HG03469 (cell line): ENCODE data around the gene ELFN2.
"Not testable (repeated sequence)": the region's sequence is repeated elsewhere in the genome, so short reads cannot be mapped to it uniquely, and the experiment has no call there.

ENCODE experiments used
- ATAC-seq: cut with Tn5 transposase; IDR thresholded peaks from one replicate; pipeline ENCODE4 v1.9.1; 2021; ENCODE audit warnings: mild to moderate bottlenecking, moderate library complexity, moderate number of reproducible peaks; ENCODE audit not compliant: unreplicated experiment

Gene ELFN2, protein sequence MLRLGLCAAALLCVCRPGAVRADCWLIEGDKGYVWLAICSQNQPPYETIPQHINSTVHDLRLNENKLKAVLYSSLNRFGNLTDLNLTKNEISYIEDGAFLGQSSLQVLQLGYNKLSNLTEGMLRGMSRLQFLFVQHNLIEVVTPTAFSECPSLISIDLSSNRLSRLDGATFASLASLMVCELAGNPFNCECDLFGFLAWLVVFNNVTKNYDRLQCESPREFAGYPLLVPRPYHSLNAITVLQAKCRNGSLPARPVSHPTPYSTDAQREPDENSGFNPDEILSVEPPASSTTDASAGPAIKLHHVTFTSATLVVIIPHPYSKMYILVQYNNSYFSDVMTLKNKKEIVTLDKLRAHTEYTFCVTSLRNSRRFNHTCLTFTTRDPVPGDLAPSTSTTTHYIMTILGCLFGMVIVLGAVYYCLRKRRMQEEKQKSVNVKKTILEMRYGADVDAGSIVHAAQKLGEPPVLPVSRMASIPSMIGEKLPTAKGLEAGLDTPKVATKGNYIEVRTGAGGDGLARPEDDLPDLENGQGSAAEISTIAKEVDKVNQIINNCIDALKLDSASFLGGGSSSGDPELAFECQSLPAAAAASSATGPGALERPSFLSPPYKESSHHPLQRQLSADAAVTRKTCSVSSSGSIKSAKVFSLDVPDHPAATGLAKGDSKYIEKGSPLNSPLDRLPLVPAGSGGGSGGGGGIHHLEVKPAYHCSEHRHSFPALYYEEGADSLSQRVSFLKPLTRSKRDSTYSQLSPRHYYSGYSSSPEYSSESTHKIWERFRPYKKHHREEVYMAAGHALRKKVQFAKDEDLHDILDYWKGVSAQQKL

DNA sequence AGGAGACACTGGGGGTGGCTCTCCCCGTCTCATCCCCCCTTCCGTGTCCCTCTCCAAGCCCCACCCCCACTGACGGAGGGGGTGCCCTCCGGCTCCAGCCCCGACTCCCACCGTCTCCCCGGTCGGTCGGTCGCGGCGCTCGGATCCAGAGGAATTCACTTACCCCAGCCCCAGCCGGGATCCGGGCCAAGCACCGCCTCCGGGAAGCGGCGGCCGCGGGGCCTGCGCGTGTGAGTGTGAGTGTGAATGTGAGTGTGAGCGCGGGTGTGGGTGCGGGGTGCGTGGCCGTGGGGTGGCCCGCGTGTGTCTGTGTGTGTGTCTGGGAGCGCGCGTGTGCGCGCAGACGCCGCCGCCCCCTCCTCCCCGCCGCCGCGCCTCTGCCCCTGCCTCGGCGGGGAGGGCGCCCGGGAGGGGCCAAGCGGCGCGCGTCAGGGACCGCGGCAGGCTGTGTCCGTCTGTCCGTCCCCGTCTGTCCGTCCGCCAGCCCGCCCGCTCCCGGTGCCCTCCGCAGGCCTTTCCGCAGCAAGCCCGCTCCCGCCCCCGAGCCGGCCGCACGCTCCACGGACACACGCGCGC, at the start of gene ELFN2:
ELFN2 (minus strand) TSS at position 345 of the 576 bp plus-strand sequence. CDS start 51,945 bp downstream, outside the sequence.
- no peak for ATAC-seq

DNA sequence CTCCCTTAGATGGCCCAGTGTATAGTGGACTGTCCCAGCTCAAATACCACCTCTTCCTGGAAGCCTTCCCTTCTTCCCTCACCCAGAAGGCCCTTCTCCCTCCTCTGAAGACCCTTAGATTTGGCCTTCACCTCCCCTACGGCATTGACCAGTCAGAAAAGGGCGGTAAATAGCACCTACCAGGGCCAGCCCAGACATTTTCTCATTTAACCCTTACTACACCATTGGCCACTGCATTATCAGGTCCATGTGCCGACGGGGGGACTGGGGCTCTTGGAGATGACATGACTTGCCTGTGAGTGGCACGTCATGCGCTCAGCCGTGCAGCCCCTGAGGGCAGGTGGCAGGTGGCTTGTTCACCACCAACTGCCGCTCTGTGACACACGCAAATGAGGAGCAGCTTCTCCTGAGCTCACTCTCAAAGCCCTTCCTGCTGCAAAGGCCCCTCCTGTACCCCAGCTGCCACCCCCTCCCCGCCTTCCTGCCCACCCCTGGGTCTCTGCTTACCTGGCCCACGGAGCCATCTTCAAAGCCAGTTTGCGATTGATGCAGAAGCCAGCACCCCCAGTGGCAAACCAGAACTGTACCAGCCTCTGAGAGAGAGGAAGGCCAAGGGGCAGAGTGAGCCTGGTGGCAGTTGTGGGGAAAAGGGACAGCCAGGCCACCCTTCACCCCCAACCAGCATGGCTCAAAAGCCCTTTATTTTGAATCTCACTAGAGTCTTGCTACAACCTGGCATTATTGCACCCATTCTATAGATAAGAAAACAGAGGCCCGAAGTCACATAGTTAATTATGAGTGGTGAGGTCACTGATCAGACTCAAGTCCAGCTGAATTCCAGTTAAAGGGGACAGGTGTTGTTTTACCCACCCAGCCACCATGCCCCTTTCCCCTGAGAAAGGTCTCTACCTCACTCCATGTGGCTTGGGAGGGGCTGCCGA, 49.4 kb upstream of the ELFN2 start:
- ATAC-seq: no peak

DNA sequence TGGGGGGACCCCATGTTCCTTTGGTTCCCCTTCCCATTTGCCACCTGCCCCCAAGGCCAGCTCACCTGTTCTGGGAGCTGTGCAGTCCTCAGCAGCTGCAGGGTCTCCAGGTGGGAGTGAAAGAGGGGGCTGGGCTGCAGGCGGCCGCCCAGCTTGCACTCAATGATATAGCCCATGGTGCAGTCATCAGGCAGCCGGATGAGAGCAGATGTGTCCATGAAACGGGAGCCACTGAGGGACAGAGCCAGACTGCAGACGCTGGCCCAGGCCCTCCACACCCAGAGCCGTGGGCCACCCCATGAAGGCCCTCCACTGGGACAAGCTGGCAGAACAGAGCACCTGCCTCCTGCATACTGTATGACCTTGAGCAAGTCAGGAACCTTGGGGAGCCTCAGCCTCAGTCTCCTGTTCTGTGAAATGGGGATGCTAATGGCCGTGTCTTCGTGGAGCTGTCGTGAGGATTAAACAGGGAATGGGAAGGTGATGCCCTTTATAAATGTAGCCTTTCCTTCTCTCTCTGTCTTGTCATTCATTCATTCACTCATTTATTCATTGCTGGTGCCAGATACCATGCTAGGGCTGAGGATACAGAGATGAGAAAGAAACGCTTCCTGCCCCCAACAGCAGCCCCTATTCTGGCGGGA, 47.3 kb upstream of the ELFN2 start:
- no peak for ATAC-seq

DNA sequence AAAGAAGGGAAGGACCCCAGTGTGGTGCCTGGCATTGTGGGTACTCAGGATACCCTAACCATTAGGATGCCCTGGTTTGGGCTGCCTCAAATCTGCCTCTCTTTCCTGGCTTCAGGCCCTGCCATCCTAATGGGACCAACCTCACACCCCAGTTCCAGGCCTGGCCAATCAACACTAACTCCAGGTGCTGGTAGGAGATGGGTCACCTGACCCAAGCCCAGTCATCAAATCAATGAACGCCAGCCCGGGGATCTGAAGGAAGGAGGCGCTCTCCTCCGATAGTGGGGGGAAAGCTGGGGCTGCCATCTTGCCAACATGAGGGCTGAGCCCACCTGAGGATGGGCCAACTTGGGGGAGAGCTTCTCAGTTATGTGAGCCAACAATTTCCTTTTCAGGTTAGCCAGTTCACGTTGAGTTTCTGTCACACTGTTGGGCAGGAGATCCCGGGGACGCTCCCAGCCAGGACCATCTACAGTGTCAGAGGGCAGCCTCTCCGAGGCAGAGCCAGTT, 46.2 kb upstream of the ELFN2 start:
- ATAC-seq: no peak

DNA sequence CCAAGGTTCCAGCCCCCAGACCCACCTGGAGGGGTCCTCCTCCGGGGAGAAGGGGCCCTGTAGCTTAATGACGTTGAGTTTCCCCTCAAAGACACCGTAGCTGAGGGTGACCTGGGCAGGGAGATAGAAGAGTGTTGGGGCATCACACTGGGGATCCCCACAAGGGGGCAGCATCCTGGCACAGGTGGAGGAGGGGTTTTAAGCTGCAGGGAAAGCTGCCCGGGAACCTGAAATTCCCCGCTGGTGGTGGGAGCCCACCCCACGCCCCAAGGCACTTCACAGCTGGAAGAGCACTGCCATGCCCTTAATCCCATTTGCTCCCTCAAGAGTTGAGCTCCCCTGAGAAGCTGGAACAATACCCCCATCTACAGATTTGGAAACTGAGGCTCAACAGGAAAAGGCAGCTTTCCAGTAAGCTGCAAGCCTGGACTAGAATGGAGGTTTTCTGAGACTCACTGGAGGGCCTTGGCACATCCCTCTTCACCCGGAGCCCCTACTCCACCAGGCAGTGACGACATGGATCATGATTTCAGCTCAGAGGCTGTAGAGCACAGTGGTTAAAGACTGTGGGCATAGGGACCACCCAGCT, 45.2 kb upstream of the ELFN2 start:
- ATAC-seq: no peak

DNA sequence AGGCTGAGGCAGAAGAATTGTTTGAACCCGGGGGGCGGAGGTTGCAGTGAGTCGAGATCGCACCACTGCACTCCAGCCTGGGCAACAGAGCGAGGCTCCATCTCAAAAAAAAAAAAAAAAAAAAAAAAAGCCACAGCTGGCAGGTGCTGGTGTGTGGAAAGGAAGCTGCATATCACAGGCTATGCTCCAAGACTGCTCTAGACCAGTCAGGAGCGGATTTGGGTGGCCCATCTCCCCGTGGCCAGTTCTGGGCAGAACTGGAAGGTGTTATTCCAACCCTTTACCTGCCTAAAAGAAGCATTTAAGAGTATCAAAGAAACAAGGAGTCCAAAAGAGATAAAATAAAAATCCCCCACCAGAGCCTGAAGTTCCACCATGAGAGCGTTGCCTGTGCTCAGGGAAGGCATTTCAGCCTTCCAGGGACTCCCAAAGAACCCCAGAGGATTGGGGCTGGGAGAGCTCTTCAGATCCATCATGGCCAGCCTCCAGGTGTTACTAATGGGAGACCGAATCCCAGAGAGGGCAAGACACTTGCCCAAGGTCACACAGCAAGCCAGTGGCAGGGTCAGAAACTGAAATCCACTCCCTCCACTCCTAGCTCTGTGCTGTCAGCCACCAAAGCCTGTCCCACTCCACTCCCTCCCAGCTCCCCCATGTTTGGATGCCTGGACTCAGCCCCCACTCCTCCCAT, 44.6 kb upstream of the ELFN2 start:
- ATAC-seq: no peak

DNA sequence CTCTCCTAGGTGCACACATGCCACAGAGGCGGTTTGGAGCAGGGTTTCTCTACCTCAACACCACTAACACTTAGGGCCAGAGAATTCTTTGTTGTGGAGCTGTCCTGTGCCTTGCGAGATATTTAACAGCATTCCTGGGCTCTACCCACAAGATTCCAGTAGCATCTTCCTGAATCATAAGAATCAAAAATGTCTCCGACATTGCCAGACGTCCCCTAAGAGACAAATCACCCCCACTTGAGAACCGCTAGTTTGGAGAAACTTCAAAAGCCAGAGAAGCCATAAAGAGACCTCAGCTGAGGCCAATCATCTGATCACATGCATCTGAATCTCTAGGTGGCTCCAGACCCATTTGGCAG, 42.8 kb upstream of the ELFN2 start:
- no peak for ATAC-seq

DNA sequence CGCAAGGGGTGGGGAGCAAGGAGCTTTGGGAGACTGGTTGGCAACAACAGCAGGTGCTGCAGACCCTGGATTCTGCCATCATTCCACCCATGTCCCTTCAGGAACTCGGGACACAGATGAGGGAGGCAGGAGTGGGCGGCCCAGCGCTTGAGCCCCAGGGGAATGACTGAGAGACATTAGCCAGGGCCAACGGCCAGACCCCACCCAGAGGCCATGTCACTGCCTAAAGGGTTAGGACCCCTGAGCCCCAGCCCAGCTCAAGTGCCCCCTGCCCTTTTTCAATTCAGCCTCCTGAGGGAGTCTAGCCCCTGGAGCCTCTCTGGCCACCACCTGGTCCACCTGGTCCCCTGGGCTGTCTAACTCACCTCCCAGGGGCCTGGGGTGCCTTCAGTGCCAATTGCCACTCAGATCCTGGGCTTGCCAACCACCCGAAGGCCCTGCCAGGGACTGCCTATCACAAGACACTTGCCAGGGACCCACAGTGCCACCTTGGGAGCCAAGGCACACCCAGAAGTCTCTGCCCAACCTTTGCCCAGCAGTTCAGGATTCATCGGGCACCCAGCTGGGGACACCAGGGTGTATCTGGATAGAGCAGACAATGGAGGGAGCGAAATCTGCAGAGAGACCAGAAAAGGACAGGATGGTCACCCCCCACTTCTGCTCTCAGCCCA, 42.3 kb upstream of the ELFN2 start:
- ATAC-seq: no peak

DNA sequence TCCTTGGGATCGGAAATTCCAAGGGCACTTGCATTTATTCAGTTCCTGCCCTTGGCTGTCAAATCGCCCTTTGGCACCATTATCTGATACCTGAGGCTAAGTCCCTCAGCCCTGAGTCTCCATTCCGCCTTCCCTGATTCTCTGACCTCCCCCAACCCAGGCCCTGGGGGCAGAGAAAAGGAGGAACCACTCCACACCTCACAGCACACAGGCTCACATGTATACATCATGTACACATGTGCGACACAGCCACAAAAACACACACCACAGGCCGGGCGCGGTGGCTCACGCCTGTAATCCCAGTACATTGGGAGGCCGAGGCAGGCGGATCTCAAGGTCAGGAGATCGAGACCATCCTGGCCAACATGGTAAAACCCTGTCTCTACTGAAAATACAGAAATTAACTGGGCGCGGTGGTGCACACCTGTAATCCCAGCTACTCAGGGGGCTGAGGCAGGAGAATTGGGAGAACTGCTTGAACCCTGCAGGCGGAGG, 41.0 kb upstream of the ELFN2 start:
- not testable (repeated sequence) for ATAC-seq

DNA sequence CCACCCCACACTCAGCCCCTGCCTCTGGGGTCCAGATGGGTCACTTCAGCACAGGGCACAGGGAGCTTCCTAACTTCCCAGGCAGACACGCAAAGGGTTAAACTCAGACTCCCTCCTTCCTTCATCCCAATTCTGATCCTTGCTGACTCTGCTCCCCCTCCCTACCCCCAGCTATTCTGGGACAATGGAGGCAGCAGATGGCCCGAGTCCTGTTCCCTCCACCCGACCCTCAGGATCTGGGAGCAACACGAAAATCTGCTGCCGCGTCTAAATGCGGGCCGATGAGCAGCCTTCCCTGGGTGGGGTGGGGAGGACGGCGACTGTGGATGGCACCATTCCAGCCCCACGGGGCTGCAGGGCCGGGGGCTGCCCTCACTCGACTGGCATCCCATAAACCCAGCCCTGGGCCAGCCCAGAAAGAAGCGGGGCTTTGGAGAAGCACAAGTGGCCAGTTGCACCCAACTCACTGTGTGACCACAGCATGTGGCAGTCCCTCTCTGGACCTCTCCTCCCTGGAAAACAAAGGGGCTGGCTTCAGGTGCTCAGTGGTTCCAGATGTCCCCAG, 40.2 kb upstream of the ELFN2 start:
- ATAC-seq: no peak

DNA sequence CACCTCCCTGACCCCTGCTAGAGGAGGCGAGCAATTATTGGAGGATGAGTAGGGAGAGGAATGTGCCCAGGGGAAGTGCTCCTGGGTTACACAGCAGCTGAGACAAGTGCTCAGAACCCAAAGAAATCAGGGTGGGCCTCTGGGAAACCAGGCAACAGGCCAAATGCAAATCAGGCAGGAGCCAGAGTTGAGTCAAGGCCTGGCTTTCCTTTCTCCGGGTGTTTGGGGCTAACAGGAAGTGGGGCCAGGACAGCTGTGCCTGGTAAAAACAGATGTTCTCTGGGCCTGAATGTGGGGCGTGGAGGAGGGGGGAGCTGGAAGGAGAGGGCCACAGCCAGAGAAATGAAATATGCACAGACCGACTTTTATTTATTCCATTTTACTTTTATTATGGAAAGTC, 36.9 kb upstream of the ELFN2 start:
- ATAC-seq: no peak

DNA sequence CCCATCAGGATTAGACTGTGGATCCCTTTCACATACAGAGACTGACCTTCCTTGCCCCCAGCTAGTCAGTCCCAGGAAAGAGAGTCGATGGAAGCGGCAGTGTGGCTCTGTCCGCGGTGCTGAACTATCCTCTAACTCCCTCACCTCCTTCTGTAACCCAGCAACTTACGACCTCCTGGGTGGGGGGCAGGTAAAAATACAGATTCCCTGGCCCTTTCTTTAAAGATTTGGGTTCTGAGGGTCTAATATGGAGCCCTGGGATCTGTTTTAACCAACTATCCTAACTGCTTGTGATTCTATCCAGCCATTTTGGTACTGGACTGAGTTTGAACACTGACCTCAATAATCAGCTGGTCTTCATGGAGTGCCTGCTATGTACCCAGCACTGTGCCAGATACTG, 35.7 kb upstream of the ELFN2 start:
- ATAC-seq: no peak

DNA sequence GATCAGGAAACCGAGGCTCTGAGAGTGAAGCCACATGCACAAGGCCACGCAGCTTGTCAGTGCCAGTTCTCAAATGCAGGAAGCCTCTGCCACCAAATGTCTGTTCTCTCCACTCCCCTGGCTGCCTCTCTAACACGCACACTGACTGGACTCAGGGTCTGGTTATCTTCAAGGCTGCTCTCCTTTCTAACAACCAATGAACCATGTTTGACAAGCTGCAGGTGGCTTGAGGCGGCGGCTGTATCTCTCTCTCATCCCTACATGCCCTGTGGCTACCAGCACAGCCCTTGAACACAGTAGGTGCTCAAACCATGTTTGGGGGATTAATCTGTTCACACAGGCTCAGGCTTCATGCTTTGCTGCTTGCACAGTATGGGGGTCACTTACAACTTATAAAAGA, 35.2 kb upstream of the ELFN2 start:
- no peak for ATAC-seq

DNA sequence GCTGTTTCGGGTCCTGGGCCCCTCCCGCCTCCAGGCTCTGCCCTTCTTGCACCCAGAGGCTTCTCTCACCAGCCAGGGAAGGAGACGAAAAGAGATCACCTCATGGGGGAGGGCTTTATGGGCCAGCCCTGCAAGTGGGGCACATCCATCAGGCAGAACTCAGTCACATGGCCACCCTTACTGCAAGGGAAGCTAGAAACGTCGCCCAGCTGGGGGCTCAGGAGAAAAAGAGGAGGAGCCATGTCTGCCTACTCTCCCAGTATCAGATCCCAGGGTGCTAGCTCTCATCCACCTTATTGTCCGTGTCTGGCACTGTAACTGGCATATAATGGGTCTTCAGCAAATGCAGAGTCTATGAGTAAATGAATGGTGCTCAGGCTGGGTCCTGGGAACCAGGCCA, 34.7 kb upstream of the ELFN2 start:
- ATAC-seq: no peak

DNA sequence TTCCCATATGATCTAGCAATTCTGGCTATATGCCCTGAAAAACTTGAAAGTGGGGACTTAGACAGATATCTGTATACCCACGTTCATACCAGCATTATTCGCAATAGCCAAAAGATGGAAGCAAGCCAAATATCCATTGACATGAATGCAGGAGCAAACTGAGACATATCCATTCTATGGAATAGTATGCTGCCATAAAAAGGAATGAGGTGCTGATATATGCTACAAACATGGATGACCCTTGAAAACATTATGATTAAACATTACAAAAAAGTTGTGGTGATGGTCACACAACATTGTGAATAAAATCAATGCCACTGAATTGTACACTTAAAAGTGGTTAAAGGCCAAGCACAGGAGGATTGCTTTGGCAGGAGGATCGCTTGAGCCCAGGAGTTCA, 33.4 kb upstream of the ELFN2 start:
- no peak for ATAC-seq

DNA sequence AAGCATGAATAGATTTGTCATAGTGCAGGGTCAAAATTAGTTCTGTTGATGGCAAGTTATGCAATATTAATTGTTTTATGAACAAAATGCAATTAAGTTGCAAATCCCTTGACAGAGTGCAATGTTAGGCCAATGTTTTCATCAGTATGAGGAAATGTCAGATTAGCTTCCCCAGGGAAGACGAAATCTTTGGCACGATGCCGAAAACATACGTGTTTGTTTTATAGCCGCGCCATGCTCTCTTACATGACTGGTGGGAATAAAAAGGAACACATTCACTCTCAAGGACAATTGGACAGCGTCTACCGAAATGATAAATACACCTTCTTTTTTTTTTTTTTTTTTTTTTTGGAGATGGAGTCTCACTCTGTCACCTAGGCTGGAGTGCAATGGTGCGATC, 31.9 kb upstream of the ELFN2 start:
- ATAC-seq: no peak

DNA sequence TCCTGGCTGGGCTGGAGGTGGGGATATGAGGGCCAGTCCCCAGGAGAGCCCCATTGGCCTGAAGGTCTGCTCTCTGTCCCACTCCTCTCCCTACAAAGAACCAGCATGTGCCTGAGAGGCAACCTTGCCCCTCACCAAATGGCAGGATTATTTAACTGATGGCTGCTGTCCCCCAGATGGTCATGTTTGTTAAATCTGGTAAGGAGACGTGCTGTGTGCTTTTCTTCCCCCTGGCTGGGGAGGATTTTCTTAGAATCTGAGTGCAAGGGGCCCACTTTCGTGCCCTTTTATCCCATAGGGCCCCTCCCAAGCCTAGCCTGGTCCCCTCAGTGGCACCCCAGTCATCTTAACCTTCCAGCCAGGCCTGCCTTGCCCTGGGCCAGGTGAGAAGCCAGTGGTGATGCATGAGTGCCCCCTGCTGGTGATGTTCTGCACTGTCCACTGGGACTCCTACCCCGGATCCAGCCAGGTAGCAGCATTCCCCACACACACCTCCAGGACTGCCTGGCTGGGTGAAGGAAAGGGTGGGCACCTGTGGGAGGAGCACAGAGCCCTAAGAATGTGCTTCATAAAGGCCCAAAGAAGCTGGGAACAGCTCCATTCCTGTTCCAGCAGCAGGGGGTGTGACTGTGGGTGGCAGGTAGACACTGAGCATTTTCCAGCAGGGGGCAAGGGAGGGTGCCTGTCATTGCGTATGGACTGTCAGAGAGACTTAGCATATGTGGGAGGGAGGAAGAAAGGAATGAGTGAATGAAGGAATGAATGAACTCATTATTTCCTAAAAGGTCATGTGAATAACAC, 30.0 kb upstream of the ELFN2 start:
- ATAC-seq: no peak
